Measurements from ENCODE around the gene LPAR2.
"Not testable (repeated sequence)": the region's sequence is repeated elsewhere in the genome, so short reads cannot be mapped to it uniquely, and the experiment has no call there.

The LPAR2 gene

DNA sequence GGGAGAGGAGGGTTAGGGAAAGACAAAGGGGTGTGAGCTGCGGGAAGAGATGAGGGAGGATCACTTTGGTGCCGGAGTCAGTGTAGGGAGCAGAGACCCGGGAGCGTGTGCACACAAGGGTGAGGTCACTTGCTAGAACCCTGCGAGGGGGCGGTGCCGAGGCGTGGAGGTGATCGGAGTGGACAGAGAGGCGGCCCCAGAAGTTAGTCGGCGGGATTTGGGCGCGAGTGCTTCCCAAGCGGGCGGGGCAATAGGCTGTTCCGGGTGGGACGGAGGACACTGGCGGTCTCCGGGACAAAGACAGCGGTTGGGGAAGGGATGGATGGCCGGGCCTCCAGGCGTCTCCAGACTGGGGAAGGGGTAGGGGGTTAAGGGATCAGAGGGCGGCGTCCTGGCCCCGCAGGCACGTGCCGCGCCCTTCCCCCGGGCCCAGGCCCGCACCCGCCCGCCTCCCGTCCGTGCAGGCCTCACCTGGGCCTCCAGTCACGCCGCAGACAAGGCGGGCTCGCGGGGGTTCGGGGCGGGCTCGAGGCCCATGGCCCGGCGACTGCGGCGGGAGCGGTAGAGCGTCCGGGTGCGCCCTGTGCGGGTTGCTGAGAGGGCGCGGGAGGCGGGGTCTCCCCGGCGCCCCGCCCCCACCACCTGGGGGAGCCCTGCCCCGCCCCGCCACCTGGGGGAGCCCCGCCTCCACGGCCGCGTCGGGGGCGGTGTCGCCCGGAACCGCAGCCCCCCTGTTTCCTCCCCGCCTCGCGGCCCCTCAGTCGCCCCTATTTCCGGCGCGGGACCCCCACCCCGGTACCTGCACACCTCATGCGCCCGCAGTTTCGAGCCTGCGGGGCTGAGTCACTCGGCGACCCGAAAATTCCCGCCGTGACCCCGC, at the start of gene LPAR2:
LPAR2 (minus strand) TSS at position 600 of the 880 bp plus-strand sequence. CDS start 945 bp downstream, outside the sequence.
- DNase-seq = no peak

DNA sequence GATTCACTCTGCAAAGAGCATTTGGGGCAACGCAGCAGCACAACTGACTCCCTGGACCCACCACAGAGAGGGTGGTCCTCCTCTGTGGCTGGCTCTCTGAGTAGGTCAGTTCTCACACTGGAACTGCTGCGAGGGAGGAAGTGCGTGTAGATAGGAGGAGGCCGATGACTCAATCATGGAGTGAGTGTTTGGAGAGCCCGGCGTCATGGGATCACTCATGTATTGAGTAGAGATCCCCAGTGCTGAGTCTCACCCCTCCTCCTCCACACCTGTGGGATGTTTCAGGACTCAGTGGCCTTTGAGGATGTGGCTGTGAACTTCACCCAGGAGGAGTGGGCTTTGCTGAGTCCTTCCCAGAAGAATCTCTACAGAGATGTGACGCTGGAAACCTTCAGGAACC, 49.6 kb upstream of the LPAR2 start:
- DNase-seq = no peak

DNA sequence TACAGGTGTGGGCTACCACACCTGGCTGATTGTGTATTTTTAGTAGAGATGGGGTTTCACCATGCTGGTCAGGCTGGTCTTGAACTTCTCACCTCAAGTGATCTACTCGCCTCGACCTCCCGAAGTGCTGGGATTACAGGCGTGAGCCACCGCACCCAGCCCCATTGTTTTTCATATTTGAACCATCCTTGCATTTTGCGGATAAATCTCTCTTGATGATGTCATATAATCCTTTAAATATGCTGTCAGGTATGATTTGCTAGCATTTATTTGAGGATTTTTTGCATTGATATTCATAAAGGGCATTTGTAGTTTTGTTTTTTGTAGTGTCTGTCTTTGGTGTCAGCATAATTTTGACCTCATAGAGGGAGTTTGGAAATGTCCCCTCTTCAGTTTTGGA, 46.3 kb upstream of the LPAR2 start:
- no peak for DNase-seq

DNA sequence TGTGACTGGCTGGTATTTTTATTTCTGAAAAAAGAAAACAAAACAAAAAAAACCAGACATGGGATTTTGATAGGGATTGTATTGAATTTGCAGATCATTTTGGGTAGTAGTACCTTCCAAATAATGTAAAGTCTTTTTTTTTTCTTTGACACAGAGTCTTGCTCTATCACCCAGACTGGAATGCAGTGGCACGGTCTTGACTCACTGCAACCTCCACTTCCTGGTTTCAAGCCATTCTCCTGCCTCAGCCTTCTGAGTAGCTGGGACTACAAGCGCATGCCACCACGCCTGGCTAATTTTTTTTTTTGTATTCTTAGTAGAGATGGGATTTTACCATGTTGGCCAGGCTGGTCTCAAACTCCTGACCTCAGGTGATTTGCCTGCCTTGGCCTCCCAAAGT, 44.8 kb upstream of the LPAR2 start:
- no peak for DNase-seq

DNA sequence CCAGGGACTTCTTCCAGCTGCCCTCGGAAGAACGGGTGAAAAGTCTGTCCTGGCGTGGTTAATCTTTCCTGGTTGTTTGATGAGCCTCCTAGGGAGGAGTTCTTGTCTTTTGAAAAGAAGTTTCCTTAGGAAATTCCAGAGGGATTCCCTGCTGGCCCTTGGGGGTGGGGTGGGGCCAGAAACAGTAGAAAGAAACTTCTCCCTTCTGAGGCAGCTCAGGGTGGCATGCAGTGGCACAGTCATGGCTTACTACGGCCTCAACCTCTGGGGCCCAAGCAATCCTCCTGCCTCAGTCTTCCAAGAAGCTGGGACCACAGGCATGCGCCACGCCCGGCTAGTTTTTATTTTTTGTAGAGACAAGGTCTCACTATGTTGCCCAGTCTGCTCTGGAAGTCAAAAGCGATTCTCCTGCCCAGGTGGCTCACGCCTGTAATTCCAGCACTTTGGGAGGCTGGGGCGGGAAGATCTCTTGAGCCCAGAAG, 42.1 kb upstream of the LPAR2 start:
- no peak for DNase-seq

DNA sequence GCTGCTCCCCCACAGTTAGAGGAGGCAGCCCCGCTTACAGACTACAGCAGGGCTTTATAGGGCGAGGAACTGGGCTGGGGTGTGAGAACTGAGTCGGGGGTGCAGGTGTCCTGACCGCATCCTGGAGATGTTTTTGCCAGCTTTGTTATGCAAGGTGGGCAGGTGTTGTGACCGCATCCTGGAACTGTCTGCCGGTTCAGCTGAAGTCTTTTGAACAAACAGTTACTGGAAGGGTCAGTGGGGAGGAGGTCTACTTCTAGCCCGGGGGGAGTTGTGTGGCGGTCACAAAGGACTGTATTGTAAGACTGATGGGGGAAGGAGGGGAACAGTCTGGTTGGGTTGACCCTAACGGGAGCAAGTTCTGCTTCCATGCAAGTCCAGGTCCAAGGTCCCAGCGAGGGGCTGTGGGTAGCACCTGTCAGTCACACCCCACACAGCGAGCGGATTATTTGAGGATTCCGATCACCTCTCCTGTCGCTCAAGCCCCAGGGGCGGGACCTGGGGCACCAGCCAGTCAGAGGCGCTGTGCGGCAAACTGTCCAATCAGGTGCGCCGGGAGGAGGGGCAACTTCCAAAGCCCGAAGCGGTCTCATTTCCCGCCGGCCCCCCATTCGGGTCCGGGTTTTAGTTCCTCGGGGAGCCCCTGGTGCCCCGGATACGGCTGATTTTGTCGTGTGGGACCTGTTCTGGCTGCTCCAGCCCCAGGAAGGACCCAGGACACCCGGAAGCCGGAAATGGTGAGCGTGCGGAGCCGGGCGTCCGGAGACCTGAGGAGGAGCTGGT, 40.4 kb upstream of the LPAR2 start, which contains the start of gene ZNF101:
ZNF101 (plus strand) TSS at position 610 of the 783 bp plus-strand sequence; CDS start at position 735, 125 bp downstream.
- DNase-seq = peak; percentile 59 to 96

DNA sequence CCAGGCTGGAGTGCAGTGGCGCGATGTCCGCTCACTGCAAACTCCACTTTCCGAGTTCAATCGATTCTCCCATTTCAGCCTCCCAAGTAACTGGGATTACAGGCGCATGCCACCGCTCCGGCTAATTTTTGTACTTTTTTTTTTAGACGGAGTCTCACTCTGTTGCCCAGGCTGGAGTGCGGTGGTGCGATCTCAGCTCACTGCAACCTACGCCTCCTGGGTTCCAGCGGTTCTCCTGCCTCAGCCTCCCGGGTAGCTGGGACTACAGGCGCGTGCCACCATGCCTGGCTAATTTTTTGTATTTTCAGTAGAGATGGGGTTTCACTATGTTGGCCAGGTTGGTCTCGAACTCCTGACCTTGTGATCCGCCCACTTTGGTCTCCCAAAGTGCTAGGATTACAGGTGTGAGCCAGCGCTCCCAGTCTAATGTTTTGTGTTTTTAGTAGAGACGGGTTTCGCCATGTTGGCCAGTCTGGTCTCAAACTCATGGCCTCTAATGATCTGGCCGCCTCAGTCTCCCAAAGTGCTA, 37.5 kb upstream of the LPAR2 start:
- DNase-seq = not testable (repeated sequence)

DNA sequence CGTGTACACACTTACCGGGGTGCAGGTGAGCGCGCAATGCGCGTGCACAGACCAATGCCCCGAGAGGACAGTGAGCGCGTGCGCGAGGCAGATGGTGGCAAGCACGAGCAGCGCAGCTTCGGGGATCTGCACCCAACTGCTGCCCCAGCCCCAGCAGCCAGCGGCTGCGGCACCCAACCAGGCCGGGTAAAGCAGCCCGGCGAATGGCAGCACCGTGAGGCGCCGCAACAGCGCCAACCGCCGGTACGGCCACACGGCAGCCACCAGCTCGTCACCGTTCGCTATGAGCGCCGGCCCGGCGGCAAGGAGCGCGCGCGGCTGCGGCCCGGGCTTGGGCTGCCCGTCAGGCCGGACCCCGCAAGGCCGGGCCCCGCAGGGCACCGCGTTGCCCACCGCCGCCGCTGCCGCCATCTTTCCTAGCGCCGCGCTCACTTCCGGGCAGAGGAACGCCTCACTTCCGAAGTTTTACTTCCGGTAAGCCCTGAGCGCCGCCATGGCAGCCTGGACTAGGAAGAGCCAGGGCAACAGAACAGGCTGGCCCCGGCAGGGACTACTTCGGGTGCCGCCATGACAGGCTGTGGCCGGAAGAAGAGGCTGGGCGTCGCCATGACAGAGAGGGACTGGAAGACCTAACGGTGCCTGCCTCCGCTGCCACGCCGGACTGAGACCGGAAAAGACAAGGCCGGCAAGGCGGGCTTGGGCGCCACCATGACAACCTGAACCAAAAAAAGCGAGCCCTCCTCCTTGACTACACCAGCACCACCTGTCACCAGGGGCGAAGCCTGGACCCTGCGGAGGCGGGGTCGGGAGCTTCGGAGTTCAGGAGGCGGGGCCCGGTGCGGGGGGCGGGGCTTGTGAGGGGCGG, 35.5 kb upstream of the LPAR2 start, which contains the start of gene ATP13A1:
ATP13A1 (minus strand) TSS at position 421 of the 865 bp plus-strand sequence; CDS start at position 411, 10 bp downstream.
- peak; percentile 79 to 97 for DNase-seq

DNA sequence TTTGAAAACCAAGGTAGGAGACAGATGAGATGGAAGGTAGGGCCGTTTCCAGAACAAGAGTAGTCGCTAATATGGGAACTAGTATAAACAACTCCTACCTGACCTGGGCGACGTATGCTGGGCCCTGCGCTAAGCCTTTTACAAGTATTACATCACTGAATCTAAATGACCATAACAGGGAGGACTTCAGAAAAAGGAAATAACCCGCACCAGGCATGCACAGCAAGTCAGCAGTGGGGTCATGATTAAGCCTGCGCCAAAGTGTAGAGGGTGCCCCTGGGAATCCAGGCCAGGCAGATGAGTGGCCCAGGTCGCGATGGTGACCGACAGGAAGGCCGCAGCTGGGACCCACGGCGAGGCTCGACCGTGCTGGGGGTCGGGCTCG, 34.8 kb upstream of the LPAR2 start:
- DNase-seq = no peak

DNA sequence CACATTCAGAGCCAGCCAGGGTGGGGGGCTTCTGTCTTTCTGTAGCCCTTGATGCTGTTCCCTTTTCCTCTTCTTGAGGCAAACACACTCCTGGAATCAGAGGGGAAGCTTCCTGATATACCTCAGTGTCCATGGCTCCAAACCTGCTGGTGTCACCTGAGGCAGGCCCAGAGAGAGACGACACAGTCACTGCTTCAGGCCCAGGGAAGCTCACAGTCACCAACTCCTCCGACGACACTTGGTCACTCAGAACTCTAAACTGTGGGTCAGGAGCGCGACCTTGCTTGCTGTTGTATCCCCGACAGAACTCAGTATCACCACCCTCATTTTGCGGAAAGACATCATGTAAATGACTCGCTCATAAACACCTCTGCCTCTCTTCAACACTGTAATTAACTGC, 34.3 kb upstream of the LPAR2 start:
- no peak for DNase-seq

DNA sequence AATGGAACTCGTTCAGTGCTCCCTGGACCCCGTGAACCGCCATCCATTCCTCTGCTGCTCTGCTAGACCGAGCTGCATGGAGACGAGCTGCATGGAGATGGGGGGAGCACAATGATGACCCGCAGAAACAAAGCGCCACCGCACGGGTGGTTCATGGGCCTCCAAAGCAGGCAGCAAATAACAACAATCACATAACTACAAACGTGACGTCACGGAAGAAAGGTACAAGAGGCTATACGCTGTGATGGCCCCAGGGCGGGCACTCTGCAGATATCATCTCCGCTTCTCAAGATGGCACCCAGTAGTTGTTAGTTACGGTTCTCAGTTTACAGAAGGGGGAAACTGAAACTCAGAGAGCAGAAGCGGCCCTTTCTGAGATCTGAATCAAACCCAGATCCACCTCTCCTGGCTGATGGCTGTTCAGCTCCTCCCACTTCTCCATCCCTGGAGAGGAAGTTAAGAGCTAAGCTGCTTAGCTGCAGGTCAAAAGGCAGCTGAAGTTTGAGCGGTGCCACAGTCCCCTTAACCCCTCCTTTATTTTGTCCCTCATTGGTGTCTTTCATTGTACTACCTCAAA, 33.7 kb upstream of the LPAR2 start:
- no peak for DNase-seq

DNA sequence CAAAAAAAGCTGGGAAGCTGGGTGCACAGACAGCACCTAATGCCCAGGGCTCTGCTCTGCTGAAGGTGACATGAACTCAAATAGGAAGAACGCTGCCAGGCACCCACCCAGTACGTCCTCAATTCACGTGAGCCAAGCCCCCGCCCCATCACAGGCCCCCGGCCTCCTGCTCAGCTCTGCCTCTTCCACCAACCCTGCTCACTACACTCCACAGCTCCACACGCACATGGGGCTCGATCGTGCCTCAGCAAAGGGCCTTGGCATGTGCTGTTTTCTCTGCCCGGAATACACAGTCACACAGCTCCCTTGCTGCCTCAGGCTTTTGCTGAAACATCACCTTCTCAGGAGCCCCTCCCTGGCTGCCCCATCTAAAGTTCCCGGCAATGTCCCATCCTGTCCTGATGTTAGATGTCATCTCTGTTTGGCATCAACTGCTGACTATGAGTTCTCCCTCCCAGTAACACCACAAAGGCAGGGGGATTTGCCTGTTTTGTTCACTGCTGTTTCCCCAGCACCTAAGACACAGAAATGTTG, 33.2 kb upstream of the LPAR2 start:
- DNase-seq = no peak

DNA sequence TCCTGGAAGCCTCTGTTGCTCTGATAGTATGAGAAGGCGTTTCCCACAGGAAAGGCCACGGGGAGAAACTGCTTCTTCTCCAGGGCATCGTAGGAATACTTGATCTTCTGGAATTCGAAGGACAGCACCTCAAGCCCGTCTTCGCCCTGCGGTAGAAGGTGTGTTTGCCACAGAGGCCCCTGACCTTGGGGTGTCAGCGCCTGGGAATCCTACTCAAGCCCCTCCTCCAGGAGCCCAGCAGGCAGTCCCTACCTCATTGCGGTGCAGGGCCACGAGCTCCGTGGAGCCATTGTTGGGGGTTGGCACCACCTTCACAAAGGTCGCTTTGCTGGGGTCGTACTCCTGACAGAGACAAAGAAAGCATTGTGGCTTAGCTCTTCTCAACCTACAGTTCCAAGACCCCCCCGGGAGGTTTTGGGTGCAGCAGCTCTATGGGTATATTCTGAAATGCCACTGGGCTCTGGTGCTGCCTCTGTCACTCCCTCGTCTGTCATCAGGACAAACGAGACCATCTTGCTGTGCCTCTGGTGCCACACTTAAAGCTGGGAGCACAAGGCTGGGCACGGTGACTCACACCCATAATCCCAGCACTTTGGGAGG, 31.7 kb upstream of the LPAR2 start:
- DNase-seq = no peak

DNA sequence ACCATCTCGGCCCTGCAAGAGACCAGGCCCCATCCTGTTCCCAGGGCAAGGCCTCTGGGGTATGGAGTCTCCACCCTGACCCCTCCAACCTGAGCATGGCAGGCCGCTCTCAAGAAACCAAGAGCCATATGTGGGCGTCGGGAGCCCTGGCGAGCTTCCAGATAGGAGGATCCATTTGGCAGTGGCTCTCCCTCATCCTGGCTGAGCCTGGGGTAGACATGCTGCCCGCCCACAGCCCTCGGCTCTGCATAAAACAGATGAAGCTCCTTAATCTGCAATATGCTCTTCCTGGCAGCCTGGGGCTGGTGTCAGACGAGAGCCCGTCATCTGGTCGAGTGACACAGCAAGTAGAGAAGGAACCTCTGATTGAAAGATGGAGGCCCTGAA, 29.4 kb upstream of the LPAR2 start:
- peak in 1 of 2 experiments; percentile 47 for DNase-seq

DNA sequence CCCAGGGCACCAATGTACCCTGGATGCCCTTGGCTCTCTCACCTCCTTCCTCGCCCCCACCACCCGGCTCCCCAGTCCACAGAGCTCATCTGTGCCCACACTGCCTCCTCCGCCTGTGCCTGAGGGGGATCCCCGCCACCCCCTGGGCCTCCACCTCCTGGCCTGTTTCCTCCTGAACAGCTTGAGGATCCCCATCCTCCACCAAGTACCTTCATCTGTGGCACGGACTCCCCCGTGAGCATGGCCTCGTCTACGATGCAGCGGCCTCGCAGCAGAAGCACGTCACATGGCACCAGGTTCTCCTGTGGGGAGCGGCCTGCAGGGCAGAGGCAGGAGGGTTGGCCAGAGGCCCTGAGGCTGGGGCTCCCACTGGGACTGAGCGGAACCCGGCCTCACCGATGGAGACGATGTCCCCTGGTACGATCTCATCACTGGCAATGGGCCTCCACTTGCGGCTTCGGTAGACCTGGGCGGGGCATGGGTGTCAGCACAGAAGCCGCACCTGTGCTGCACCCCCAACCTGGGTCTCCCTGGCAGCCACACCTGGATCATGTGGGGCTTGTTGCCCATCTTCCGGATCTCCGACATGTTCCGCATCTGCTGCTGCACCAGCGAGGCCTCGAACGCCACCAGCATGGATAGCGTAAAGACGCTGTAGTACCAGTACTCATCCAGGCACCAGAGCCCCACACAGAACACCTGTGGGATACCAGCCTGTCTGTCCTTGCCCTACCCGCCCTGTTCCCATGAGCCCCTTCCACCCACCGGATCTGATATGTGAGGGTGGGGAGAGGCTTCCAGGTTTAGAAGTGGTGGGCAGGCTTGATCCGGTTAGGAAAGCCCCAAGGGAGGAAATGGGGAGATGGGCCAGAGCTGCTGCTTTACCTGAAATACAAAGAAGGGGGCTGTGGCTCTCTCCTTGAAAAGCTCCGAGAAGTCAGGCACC, 28.7 kb upstream of the LPAR2 start:
- DNase-seq = no peak

DNA sequence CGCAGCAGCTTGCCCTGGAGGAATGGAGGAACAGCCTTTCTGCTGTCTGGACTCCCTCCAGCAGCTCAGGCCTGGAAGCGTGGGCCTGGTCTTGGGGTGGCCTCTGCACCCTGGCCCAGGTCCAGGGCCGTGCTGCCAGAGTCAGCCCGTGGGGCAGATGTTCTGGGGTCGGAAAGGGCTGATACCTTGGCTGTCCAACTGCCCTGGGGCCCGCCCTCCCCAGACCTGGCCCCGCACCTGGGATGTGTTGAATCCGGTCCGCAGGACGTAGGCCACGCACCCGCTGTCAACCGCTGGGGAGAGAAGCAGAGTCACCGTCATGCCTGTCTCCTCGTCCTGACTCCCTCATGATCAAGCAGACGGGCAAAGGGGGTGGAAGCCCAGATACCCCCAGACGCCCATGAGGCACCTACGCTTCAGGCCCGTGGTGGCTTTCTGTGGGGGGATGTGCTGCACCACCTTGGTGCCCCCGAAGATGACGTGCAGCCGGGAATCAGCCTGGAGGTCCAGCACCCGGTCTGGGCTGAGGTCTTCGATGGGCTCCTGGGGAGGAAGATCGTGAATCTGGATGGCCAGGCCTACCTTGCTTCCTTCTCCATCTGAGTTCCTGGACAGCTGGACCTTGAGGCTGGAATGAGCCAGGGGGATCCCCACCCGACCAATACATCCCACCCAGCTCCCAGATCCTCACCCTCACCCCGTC, 27.8 kb upstream of the LPAR2 start:
- DNase-seq = no peak

DNA sequence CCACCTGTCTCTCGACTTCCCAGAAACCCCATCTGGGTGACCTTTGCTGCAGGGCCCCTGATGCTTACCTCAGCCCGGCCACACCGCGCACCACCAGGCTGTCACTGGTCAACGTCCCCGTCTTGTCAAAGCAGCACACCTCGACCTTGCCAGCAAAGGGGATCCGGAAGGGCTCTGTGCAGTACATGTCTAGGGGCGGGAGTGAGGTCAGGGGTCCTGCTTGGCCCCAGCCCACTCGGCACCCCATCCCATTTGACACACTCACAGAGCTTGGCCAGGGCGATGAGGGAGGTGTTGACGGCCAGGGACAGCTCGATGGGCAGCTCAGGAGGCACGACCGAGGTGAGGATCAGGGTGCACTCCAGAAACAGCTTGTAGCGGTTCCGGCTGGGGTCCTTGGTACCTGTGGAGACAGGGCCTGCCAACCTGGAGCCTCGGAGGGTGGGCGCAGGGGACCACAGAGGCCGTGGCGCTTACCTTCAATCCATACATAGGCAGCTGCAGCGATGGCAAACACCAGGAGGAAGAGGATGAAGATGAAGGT, 27.1 kb upstream of the LPAR2 start:
- DNase-seq = no peak

DNA sequence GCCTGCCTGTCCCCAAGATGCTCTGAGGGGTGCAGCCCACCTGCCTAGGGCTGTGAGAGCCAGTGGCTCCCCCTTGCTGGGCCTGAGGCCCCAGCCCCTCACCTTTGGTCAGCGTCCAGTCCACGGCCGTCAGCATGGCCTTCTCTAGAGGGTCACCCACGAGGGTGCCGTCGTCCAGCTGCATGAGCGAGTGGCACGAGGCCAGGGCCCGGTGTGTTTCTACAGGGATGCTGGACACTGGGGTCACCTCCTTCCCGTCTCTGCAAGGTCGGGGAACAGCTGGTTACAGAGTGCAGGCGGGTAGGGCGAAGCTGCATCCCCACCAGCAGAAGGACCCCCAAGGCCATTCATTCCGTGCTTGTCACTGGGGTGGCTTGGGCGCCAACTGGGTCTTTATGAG, 26.4 kb upstream of the LPAR2 start:
- no peak for DNase-seq

DNA sequence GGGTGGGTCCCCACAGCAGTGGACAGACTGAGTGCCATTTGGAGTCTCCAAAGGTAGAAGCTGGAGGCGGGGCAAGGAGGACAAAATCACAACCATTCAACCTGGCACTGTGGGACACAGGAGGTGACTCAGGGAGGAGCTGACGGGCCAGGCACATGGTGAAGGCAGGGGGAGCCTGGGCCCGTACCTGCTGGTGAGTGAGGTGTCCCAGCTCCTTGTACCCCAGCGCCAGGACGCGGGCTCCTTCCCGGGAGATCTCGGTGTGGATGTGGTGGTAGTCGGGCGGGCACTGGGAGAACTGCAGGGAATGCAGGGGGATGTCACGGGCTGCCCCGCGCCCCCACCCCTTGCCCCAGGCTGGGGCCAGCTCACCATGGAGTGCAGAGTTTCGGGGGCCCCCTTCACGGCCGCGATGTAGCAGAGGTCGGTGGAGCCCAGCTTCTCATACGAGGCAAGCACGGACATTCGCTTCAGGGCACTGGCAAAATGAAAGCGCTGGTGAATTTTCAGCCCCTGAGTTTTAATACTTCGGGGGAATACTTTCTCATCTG, 25.7 kb upstream of the LPAR2 start:
- DNase-seq = no peak
